ENCODE measurements around the gene SGK1.
"Not testable (repeated sequence)": the region's sequence is repeated elsewhere in the genome, so short reads cannot be mapped to it uniquely, and the experiment has no call there.

SGK1 gene

DNA sequence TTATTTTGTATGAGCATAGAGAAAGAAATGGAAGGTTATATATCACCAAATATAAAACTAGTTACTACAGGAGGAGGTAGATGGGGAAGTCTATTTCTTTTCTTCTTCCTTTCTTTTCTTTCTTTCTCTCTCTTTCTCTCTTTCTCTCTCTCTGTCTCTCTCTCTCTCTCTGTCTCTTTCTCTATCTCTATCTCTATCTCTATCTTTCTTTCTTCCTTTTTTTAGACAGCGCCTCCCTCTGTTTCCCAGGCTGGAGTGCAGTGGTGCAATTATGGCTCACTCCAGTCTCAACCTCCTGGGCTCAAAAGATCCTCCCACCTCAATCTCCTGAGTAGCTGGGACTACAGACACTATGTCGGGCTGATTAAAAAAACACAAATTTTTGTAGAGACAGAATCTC lies 10.2 kb upstream of the SGK1 start:
- no peak for DNase-seq (ENCODE audit: low read depth, low spot score)

DNA sequence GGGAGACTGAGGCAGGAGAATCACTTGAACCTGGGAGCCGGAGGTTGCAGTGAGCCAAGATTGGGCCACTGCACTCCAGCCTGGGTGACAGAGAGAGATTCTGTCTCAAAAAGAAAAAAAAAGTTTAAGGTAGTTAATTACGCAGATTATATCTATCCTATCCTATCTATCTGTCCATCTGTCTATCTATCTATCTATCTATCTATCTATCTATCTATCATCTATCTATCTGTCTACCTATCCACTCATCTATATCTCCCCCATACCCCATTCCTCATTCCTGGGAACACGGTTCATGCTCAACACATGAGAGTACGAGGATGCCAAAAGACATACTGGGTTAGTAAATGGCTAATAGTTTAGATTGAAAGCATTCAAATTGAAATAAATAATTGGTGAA lies 8.3 kb upstream of the SGK1 start:
- not testable (repeated sequence) for DNase-seq (ENCODE audit: low read depth, low spot score)

DNA sequence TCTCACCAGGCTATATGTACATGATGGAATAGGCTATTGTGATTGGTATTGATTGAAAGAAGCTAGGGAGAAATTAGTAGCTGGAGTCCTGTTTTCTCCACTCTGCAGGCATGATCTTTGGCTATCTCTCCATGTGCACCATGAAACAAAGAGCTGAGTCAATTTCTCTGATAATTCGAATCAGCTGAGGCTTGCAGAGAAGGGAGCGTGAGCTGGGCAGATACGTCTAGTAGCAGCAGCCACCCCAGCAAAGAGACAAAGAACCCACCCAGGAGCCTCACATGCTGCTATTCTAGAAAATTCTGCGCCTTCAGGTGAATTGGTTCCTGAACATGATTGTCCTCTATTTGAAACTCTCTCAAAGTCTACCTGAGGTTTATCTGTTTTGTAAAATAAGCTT lies 6.9 kb upstream of the SGK1 start:
- DNase-seq (ENCODE audit: low read depth, low spot score), result no peak

DNA sequence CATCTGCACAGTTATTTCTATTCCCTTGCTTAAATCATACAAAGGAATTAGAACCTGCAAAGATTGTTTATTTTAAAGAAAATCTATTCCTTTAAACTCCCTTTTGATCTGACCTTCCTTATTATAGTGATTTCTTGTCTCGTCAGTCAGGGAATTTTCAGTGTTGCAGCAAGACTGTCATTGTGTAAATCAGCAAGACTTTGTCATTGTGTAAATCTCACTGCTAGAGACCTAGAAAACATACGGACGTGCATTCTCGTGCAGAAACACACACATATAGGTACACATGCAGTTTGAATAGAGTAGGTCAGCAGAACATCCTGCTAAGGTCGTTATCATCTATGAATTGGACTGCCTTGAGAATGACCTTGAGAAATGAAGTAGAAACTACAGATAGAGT lies 6.2 kb upstream of the SGK1 start:
- DNase-seq (ENCODE audit: low read depth, low spot score), result no peak

DNA sequence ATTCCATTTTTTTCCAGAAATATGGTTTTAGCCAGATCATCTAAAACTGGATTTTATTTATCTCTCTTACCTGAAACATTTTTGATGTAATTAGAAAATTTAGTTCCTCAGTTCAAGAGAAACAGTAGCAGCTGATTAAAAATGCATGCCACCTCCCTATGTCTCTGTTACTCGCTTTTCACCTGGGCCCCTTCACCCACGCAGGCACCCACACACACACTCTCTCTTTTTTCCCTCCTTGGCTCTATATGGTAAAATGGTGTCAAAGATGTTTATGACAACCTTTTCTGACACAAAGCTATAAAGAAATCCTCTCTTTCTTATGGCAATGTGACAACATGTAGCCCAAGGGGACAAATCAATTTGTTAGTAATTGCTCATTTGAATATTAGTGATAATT lies 5.8 kb upstream of the SGK1 start:
- no peak for DNase-seq (ENCODE audit: low read depth, low spot score)

DNA sequence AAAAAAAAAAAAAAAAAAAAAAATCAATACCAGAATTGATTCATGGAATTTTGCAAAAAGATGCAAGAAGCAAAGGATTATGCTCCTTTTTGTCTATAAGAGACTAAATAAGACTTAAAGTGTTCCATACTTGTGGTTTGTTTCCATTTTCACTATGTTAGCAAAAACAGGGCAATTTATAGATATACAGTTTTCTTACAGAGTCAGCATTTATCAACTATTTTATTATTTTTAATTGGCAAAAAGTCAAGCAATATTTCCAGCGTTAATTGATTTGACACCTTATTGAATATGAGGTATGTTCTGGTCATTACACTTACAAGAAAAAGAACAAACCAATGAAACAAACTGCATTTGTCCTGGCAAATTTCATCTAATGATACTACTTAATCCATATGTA lies 5.4 kb upstream of the SGK1 start:
- DNase-seq (ENCODE audit: low read depth, low spot score), result no peak

DNA sequence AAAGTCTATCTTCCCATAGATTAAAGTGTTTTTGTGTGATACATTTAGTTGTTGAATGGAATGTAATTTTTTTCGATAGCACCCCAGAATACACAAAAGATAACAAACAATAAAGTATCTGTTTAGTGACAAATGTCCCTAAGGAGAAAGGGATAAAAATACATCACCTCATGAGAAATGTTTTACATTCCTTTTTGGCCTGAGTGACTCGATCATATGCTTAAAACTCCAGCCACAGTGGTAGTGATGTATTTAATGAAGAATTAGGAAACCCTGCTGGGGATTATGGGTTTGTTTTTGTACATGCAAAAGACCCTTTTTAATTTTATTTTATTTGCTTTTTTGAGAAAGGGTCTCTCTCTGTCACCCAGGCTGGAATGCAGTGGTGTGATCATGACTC lies 4.3 kb upstream of the SGK1 start:
- no peak for DNase-seq (ENCODE audit: low read depth, low spot score)

DNA sequence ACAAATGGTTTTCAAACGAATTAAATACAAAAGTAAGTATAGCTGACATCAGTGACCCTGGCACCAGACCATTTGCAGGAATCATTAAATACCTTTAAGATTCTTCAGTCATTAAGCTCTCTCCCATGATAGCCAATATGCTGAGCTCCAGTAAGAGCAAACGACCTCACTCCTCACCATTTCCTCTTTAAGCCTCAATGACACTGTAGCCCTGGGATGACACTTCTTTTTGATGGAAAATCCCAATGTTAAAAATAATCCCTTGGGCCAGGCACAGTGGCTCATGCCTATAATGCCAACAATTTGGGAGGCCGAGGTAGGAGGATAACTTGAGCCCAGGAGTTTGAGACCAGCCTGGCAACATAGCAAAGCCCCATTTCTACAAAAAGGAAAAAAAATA lies 3.3 kb upstream of the SGK1 start:
- DNase-seq (ENCODE audit: low read depth, low spot score), result no peak

DNA sequence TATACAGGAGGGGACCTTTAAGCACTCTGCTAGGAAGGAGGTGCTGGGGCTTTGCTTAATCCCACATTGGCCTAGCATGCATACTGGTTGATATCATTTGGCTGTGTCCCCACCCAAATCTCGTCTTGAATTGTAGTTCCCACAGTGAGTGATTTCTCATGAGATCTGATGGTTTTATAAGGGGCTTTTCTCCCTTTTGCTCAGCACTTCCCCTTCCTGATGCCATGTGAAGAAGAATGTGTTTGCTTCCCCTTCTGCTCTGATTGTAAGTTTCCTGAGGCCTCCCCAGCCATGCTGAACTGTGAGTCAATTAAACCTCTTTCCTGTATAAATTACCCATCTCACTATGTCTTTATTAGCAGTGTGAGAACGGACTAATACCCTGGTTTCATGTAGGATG lies 1.8 kb upstream of the SGK1 start:
- not testable (repeated sequence) for DNase-seq (ENCODE audit: low read depth, low spot score)

DNA sequence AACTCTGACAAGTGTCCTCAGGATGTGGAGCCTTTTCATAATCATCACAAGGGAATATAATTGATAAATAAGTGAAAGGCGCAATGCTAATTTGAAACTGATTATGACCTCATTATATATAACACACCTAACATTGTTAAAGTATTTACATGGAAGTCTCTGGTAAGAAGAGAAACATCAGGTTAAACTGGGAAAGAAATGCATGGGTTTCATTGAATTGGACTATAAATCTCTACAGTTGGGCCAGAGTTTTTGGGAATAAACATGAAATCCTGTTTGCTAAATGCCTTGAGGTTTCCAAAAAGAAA lies 1.0 kb upstream of the SGK1 start:
- DNase-seq (ENCODE audit: low read depth, low spot score), result no peak

DNA sequence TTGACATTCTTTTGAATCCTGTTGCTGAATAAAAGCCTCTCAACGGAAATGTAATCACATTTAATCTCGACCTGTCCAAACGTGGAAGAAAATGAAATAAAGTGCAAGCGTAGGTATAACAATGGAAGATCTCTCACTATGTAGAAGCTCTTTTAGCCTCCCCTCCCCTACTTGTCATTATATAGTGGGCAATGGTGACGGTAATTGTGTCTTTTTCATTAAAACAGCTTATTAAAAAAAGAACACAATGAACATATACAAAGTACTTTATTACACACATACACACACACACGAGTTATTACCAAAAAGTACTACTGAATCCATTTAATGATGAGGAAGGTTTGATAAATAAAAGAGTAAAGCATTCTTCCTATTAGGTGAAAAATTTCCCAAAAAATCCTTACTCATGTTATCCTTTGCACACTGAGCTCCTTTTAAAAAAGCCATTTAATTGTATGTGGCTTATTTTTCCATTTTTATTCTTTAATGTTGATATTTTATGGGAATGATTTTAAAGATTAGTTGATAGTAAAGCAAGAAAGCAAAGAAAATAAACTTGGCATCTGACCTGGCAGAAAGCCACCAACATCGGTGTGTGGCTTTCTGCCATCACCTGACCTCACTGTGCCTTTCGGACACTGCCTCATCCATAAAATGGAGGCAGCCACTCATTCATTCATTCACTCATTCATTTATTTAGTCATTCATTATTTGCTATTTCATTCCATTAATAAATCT lies 493 bp upstream of the SGK1 start:
- DNase-seq (ENCODE audit: low read depth, low spot score), result no peak

DNA sequence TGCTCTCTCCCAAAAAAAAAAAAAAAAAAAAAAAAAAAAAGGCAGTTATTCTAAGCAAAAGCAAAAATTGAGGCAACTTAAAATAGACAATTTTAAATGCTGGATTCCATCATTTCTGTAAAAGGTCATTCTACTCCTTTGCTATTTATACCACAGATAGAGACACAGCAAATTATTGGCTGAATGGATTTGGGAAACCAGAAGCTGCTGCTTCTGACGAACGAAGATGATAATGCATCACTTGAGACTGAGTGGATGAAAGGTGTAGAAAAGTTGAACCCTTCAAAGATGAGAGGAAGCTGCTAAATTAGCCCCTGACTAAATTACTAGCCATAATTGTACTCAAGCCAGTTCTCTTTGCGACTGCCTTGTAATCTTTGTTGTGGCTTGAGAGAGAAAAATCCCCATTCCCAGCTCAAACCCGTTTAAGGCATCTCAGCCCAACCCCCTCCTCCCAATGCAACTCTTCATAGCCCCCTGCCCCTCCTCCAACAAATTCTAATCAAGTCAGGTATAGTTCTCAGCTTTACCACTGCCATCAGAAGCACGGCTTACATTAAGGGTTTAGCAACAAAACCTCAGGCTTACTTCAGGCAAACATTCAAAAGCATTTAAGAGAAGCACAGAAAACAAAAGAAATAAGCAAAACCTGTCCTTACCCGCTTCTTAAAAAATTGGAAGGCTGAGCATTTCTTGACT lies 1.0 kb downstream of the SGK1 start:
- no peak for DNase-seq (ENCODE audit: low read depth, low spot score)

DNA sequence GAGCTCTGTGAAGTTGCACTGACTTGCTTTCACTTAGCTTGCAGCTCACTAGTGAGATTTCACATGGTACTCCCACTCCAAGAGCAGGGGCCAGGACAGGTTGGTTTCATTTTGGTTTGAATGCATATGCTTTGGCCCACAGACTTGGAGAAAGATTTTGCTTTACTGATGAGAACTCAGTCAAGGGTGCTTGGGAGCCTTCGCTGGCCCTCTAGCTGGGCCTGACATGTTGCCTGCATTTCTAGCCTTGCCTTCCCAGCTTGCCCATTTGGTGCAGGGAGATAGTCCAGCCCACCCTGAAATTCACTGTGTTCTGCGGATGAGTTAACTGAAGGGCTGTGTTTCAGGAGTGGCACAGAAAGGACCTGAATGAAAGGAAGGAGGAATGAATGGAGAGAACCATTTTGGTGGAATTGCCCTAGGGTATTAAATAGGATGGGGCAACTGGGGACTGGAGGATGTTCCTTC lies 1.9 kb downstream of the SGK1 start:
- DNase-seq (ENCODE audit: low read depth, low spot score), result no peak

DNA sequence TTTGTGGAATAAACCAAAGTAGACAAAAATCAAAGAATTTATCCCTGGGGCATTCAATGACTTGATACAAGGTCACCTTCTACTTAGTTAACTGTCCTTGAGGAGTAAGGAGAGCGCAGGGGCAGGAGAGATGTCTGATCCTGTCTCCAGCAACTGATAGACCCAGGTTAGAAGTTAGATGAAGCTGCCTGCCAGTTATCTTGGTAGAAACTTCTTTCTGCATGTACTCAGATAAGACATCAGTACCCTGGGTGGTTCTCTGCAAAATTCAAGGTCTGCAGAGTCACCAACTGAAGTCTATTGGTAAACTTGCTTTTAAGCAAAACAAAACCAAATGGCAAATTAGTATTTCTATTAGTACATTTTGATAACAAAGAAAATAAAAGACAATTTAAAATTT lies 2.7 kb downstream of the SGK1 start:
- DNase-seq (ENCODE audit: low read depth, low spot score), result no peak

DNA sequence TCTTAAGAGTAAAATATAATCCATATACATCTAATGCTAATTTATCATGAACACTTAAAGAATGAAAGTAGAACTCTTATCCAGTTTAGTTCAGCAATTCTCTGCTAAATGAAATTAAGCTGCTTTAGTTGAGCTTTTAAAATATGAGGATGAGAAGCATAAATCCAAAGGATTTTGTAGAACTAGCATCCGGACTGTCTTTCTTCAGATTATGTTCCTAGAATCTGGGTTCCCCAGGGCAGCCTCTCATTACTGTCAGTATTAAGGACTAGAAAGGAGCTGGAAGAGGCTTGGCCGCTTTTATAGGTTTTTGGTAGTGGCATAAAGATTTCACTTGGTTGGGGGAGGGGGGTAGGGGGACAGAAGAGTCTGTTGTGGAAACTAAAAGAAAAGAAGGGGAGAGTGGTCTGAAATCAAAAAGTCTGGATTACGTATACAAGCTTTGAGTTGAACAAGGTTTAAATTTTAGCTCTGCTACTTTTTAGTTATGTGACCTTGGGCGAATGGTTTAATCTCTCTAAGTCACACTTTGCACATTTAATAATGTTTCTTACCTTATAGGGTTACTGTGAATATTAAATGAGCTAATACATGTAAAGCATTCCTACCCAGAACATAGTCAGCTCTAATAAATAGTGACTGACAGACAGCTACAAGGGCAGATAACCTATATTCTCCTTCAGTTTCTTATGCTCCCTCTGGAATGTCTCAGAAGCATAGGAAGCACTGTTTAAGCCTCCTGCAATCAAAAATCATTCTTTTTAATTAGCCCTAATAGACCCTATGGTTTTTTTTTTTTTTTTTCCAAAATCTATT lies 3.7 kb downstream of the SGK1 start:
- no peak for DNase-seq (ENCODE audit: low read depth, low spot score)

DNA sequence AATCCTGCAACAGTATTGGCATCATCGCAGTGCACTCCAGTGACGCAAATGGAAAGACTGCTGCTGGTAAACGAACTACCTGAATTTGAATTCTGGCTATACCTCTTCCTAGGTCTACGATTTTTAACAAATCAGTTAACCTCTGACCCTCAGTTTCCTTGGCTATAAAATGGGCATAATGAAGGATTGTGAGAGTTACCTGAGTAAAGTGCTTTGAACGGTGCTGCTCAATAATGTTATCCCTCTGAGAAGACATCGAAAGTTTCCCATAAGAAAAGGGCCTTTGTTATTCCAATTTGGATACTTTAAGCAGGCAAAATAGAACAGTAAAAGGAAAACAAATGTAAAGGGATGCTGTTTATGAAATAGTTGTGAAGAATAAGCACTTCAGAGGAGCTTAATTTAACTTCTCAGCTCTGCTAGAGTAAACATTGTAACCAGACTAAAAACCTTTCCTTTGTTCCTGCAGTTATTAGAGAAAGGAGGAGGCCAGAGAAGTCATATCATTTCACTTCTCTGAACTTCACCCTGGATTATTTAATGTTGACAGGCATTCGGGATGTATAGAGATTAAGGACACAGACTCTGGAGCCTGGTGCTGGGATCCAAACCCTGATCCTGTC lies 5.8 kb downstream of the SGK1 start:
- DNase-seq (ENCODE audit: low read depth, low spot score), result no peak

DNA sequence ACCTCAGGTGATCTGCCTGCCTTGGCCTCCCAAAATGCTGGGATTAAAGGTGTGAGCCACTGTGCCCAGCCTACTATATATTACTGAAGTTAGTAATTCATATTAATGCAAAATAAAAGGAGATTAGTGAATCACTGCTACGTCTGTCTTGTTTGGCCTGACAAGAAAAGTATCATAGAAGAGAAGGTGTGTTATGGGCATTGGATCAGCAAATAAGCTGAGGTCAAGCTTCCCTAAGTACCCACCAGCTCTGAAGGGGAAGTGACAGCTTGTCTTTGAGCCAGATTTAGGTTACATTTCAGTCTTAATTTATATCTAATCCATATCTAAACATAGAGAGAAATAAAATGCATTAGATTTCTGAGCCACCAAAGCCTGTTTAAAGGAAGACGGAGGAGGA lies 7.1 kb downstream of the SGK1 start:
- DNase-seq (ENCODE audit: low read depth, low spot score), result no peak

DNA sequence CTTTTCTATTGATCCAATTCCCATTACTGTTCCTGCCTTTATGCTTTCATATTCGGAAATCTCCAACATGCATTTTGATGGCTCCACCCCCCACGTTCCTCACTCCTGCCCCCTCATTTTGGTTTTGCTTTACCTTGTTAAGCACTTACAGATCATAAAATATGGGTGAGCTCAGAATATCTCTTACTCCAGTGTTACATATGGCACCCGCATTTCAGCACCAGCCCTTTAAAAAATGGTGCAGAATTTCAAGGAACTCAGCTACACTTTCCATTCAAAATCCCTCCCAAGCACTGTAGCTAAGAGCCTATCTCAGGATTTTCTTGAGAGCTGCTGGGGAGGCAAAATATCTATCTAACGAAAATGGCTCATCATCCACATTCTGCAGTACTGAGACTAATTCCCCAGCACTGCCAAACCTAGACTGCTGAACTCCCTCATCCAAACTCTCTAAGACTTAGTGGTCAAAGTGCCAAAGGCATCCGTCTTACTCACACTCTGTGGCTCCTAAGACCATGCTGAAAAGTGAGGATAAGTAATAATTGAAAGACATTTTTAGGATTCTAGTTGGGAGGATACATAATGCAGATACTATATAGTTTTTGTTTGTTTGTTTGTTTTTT lies 7.8 kb downstream of the SGK1 start:
- no peak for DNase-seq (ENCODE audit: low read depth, low spot score)

DNA sequence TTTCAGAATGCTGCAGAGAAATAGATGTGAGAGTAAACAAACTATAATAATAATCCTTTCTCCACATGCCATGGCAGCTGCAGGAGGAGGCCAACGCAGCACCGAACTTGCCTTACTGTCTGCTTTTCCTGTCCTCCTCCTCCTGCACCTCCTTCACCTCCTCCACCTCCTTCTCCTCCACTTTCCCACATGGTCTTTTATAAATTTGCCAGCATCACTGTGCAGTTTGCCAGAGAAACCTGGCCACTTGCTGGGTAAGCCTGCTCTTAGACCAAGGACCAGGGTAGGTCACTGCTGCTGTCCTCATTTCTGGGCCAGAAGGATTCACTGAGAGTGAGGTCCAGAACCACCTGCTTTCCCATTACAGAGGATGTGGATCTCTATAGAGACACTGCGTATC lies 8.7 kb downstream of the SGK1 start:
- no peak for DNase-seq (ENCODE audit: low read depth, low spot score)

DNA sequence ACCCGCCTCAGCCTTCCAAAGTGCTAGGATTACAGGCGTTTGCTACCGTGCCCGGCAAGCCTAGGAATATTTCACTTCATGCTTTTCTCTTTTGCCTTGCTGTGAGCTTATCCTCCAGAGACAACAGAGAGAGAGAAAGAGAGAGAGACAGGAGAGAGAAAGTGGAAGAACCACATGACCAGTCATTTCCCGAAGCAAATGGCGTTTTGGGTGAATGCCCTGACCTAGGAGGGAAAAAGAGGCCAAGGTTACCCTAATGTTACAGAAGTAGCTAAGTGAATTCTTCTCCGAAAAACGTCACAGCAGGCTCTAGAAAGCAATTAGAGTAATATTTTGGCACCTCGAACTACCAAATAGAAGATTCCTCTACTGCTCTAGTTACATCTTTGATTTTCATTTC lies 9.1 kb downstream of the SGK1 start:
- no peak for DNase-seq (ENCODE audit: low read depth, low spot score)

DNA sequence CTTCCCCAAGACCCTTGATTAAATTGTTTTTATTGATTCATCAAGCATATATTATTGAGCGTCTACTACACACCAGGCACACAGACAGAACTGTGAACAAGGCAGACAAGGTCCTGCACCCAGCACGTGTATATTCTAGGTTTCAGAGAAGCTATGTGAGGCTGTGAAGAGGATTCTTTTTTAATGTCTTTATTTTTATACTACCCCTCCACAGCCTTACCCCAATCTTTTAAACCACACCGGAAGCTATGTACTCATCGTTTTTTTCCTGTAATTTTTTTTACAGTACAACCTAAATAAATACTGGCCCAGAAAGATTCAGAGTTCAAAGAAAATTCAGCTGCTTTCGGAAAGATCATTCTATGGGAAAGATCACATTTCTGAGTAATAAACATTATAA lies 10.0 kb downstream of the SGK1 start:
- no peak for DNase-seq (ENCODE audit: low read depth, low spot score)

DNA sequence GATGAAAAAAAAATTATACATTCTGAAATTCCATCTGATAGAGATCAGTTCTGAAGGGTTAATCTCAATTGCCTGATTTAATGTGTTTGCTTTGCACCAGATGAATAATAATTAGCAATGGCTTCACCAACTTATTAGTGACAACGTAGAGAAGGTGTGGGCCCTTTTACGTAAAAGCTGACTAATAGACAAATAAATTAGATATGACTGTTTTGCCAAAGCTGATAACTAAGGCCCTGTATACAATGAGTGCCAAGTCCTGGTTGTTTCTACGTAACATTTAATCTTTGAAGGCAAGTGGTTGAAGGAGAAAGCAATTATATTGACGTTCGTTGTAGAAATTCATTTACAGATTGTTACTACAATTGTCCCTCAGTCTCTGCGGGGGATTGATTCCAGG lies 10.8 kb downstream of the SGK1 start:
- no peak for DNase-seq (ENCODE audit: low read depth, low spot score)

All from activated CD4-positive, CD25-positive, alpha-beta regulatory T cell treated with anti-CD3 and anti-CD28 coated beads, Interleukin-2, amount 50 U/mL, for 16 hours (primary cell).